Measurements from ENCODE around the gene CTDSP1. TPM values are rescaled to one million over a fixed set of nuclear protein-coding genes. Genes with fewer than 3 reads are reported as not detected.

CTDSP1 gene
- total RNA-seq, 1 experiment from 2014 or later = 104 TPM

DNA sequence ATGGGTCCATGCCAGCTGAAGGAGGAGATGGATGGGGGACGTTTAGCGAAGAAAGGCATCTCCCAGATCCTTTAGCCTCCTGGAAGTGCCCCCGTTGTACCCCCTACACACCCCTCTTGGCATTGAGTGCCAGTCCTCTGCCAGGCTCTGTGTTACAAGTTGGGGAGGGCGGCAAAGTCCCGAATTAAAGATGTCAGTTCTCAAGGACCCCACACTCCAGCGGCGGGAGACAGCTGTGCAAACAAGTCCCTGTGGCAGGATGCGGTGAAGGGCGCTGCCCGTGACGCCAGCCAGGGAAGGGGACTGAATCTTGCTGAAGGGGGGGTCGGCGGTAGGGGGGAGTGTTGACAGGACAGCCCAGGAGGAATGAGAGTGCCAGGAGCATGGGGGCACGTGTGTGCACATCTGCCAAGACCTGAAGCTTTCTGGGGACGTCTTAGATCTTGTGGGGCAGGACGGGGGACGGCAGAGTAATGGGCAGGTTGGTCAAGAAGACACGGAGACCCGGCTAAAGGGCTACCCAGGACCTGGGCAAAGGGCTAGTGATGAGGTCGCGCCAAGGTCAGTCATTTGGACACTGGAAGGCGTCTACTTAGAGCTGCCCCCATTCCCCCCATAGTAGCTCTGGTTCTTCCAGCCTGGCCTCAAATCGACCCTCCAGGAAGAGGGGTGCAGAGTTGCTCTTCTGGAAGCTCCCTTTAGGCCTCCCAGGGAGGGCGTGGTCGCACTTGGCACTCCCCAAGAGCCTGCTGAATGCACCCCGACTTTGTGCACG, 2.8 kb upstream of the CTDSP1 start:
- H3K9me3 ChIP-seq = no peaks in the 10 kb centered on the region
- no peaks in the 10 kb centered on the region for H3K27me3 Mint-ChIP-seq (ENCODE audit: insufficient read depth, unreplicated experiment)
- peak; percentile 64 to 78 for DNase-seq

DNA sequence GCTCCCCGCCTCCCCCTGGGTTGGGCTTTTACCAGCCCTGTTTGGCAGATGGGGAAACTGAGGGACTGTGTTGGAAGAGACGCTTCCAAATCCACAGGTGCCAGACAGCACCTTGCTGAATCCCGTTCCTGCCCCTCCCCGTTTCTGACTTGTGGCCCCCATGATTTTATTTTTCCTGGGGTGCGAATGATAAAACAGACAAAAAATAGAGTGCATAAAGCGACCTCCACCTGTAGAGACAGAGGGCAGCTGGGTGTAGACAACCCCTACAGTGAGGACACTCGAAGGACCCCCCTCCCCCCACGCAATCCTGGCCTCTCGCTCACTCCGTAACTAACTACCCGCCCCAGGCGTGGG, 2.2 kb upstream of the CTDSP1 start:
- intact Hi-C loops (cut with micrococcal nuclease; ENCODE audit: unreplicated experiment) = loop anchor here (2.0 kb wide), 2 partner anchors 41 to 211 kb away; partner anchors contain the start of gene CATIP
- POLR2A ChIA-PET = interaction anchor here (0.6 to 3.4 kb wide), 4 partner anchors 21 to 111 kb away, joined by 3 to 37 read pairs (median 6); partner anchors contain the start of gene VIL1
- Mint-ChIP-seq H3K27ac (ENCODE audit: unreplicated experiment) (peak overlapping the region; percentile 98), H3K4me3 (ENCODE audit: unreplicated experiment) (peak overlapping the region; percentile 98), H3K36me3 (ENCODE audit: insufficient read depth, unreplicated experiment) (peaks cover 49% of the 10 kb centered on the region), H3K4me1 (ENCODE audit: low read depth, unreplicated experiment) (peaks cover 22% of the 10 kb centered on the region), H3K27me3 (ENCODE audit: insufficient read depth, unreplicated experiment) (no peaks in the 10 kb centered on the region), H3K9me3 (ENCODE audit: unreplicated experiment) (no peaks in the 10 kb centered on the region)
- peaks cover 15% of the 10 kb centered on the region for H3K4me1 ChIP-seq
- TSS peak; percentile 85 for BruUV-seq (replicated peaks)
- H3K9me3 ChIP-seq = no peaks in the 10 kb centered on the region
- H3K27me3 ChIP-seq (replicated peaks; ENCODE audit: control insufficient read depth, insufficient read depth, low read length) = no peaks in the 10 kb centered on the region
- CTCF ChIA-PET = interaction anchor here (0.7 to 2.4 kb wide), 6 partner anchors 9 to 127 kb away, joined by 3 to 28 read pairs (median 4); partner anchors contain the start of genes AAMP, PNKD and VIL1
- no peak for DNase-seq
- peak overlapping the region; percentile 77 for H3K4me3 ChIP-seq (ENCODE audit: low read depth, low read length)
- no peaks in the 10 kb centered on the region for H3K36me3 ChIP-seq (ENCODE audit: control insufficient read depth, insufficient read depth, low read length)
- TF ChIP-seq, protein P1, sequence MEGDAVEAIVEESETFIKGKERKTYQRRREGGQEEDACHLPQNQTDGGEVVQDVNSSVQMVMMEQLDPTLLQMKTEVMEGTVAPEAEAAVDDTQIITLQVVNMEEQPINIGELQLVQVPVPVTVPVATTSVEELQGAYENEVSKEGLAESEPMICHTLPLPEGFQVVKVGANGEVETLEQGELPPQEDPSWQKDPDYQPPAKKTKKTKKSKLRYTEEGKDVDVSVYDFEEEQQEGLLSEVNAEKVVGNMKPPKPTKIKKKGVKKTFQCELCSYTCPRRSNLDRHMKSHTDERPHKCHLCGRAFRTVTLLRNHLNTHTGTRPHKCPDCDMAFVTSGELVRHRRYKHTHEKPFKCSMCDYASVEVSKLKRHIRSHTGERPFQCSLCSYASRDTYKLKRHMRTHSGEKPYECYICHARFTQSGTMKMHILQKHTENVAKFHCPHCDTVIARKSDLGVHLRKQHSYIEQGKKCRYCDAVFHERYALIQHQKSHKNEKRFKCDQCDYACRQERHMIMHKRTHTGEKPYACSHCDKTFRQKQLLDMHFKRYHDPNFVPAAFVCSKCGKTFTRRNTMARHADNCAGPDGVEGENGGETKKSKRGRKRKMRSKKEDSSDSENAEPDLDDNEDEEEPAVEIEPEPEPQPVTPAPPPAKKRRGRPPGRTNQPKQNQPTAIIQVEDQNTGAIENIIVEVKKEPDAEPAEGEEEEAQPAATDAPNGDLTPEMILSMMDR (IDR thresholded peaks at IDR 0.05; ENCODE audit: insufficient read depth in 1 of 2, low read depth in 1 of 2, low read length in 1 of 2, severe bottlenecking in 1 of 2, unreplicated experiment in 1 of 2) = no peak

More for the DNA sequence above, 2.8 kb upstream of the CTDSP1 start:
- no peaks in the 10 kb centered on the region for H3K9me3 Mint-ChIP-seq (ENCODE audit: unreplicated experiment)
- Histone ChIP-seq H3K27me3 (replicated peaks; ENCODE audit: control insufficient read depth, insufficient read depth, low read length) (no peaks in the 10 kb centered on the region), H3K4me3 (ENCODE audit: low read depth, low read length) (peak overlapping the region; percentile 77), H3K4me1 (peaks cover 15% of the 10 kb centered on the region), H3K36me3 (ENCODE audit: control insufficient read depth, insufficient read depth, low read length) (no peaks in the 10 kb centered on the region)
- peaks cover 22% of the 10 kb centered on the region for H3K4me1 Mint-ChIP-seq (ENCODE audit: low read depth, unreplicated experiment)
- intact Hi-C loops (cut with micrococcal nuclease; ENCODE audit: unreplicated experiment) = loop anchor here (1.0 to 2.0 kb wide), 7 partner anchors 9 to 210 kb away; partner anchors contain the start of genes AAMP, CATIP and PNKD
- TSS peak; percentile 18 for BruUV-seq (replicated peaks)
- CTCF ChIA-PET = interaction anchor here (0.5 to 2.4 kb wide), 25 partner anchors 9 to 990 kb away, joined by 3 to 28 read pairs (median 4); partner anchors contain the start of genes AAMP, PNKD, RNF25 and STK36
- peaks cover 46% of the 10 kb centered on the region for H3K36me3 Mint-ChIP-seq (ENCODE audit: insufficient read depth, unreplicated experiment)
- POLR2A ChIA-PET = interaction anchor here (0.6 to 3.4 kb wide), 8 partner anchors 9 to 127 kb away, joined by 3 to 37 read pairs (median 4); partner anchors contain the start of genes AAMP and PNKD
- peak overlapping the region; percentile 98 for H3K27ac Mint-ChIP-seq (ENCODE audit: unreplicated experiment)
- peak overlapping the region; percentile 98 for H3K4me3 Mint-ChIP-seq (ENCODE audit: unreplicated experiment)
- TF ChIP-seq, protein P1 (IDR thresholded peaks at IDR 0.05; ENCODE audit: insufficient read depth in 1 of 2, low read depth in 1 of 2, low read length in 1 of 2, severe bottlenecking in 1 of 2, unreplicated experiment in 1 of 2) = no peak

DNA sequence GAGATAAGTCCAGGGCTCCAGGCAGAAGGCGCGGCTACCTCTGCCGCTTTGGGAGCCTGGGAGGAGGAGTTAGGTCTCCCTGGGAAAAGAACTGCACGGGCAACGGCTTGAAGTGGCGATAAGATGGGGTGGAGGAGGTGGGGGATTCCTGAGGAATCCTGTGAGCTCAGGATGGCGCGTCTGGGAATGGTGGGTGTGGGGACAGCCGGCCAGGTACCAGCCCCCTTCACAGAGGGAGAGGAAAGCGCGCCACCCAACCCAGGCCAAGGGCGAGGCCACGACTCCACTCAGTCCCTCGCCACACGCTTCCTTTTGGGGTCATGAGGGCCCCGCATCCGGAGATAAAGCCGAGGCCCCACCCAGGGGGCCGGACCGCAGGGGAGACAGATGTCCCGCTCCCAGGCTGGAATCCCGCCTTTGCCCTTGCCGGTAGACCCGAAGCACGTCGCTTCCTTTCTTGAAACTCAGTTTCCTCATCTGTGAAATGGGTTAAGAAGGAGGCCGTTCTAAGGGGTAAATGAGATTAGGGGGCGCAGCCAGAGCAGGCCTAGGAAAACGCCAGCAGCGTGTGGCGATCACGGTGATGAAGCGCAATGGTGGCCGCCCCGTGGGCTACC, 1.7 kb upstream of the CTDSP1 start:
- CTCF ChIA-PET = interaction anchor here (0.7 to 2.4 kb wide), 6 partner anchors 8 to 128 kb away, joined by 3 to 28 read pairs (median 4); partner anchors contain the start of genes AAMP, PNKD and VIL1
- POLR2A ChIA-PET = interaction anchor here (0.6 to 3.4 kb wide), 4 partner anchors 21 to 111 kb away, joined by 3 to 37 read pairs (median 6); partner anchors contain the start of gene VIL1
- peak overlapping the region; percentile 98 for H3K27ac Mint-ChIP-seq (ENCODE audit: unreplicated experiment)
- no peaks in the 10 kb centered on the region for H3K36me3 ChIP-seq (ENCODE audit: control insufficient read depth, insufficient read depth, low read length)
- DNase-seq = peak; percentile 90 to 97
- H3K4me3 ChIP-seq (ENCODE audit: low read depth, low read length) = peak overlapping the region; percentile 77
- peak overlapping the region; percentile 98 for H3K4me3 Mint-ChIP-seq (ENCODE audit: unreplicated experiment)
- peaks cover 22% of the 10 kb centered on the region for H3K4me1 Mint-ChIP-seq (ENCODE audit: low read depth, unreplicated experiment)
- TF ChIP-seq, protein P1 (IDR thresholded peaks at IDR 0.05; ENCODE audit: insufficient read depth in 1 of 2, low read depth in 1 of 2, low read length in 1 of 2, severe bottlenecking in 1 of 2, unreplicated experiment in 1 of 2) = no peak
- intact Hi-C loops (cut with micrococcal nuclease; ENCODE audit: unreplicated experiment) = loop anchor here (2.0 kb wide), 2 partner anchors 41 to 211 kb away; partner anchors contain the start of gene CATIP
- no peaks in the 10 kb centered on the region for H3K27me3 ChIP-seq (replicated peaks; ENCODE audit: control insufficient read depth, insufficient read depth, low read length)
- H3K27me3 Mint-ChIP-seq (ENCODE audit: insufficient read depth, unreplicated experiment) = no peaks in the 10 kb centered on the region
- H3K4me1 ChIP-seq = peaks cover 15% of the 10 kb centered on the region
- no peaks in the 10 kb centered on the region for H3K9me3 ChIP-seq
- no peaks in the 10 kb centered on the region for H3K9me3 Mint-ChIP-seq (ENCODE audit: unreplicated experiment)
- H3K36me3 Mint-ChIP-seq (ENCODE audit: insufficient read depth, unreplicated experiment) = peaks cover 54% of the 10 kb centered on the region
- BruUV-seq (replicated peaks) = TSS peak; percentile 14
